SK-N-SH (cell line): Measurements from ENCODE around the gene UNC45A. TPM values are rescaled to one million over a fixed set of nuclear protein-coding genes. Genes with fewer than 3 reads are reported as not detected.

Experiments
- CTCF ChIA-PET: fragments of 300-600, 350-600 bp; formaldehyde crosslinking; extraction: SDS; loops from one replicate; lab custom pipeline; 2021; lab: Yijun Ruan, JAX
- POLR2A ChIA-PET: fragments of 350-600 bp; sonication (Branson Sonifier 250); formaldehyde crosslinking; extraction: SDS; loops from one replicate; lab custom pipeline; 2020; ENCODE audit warnings: antibody characterized with exemption, inconsistent platforms; lab: Yijun Ruan, JAX
- DNase-seq: peaks from one replicate; pipeline ENCODE4 v3.0.0; 2012
- H2AFZ ChIP-seq: fragments of 200-600 bp; sonication (generic); 2 replicates; pipeline ENCODE4 v1.8.1; 2016; ENCODE audit warnings: antibody characterized with exemption, mild to moderate bottlenecking, low read depth
- H3F3A ChIP-seq: fragments of 200-600 bp; sonication (generic); replicated peaks from 2 replicates; pipeline ENCODE3; 2016; ENCODE audit warnings: antibody characterized with exemption, mild to moderate bottlenecking; ENCODE audit not compliant: insufficient read depth
- H3K27ac ChIP-seq, 2 experiments: fragments of 200-500 bp in 1 of 2; fragments of 200-600 bp in 1 of 2; sonication (Bioruptor generic) in 1 of 2; sonication (generic), shearing (Covaris generic) in 1 of 2; 2 replicates each; pipeline versions ENCODE4 v1.5.1 to v1.6.1; 2014 to 2016; ENCODE audit warnings: low read depth in 2 of 2, inconsistent platforms in 1 of 2, low read length in 1 of 2, mild to moderate bottlenecking in 1 of 2, mixed read lengths in 1 of 2
- H3K27me3 ChIP-seq: fragments of 200-600 bp; sonication (generic), shearing (Covaris generic); 2 replicates; pipeline ENCODE4 v1.6.1; 2016; ENCODE audit warnings: mixed run types; ENCODE audit not compliant: insufficient read depth
- H3K36me3 ChIP-seq, 2 experiments: fragments of 200-500 bp in 1 of 2; fragments of 200-600 bp in 1 of 2; sonication (Bioruptor generic) in 1 of 2; sonication (generic) in 1 of 2; replicated peaks in 1 of 2; 2 replicates each; pipeline versions ENCODE3 to v1.5.1; 2014 to 2016; ENCODE audit warnings: low read length in 1 of 2, mild to moderate bottlenecking in 1 of 2; ENCODE audit not compliant: insufficient read depth in 2 of 2, control insufficient read depth in 1 of 2
- H3K4me1 ChIP-seq, 2 experiments: fragments of 200-500 bp in 1 of 2; fragments of 200-600 bp in 1 of 2; sonication (Bioruptor generic) in 1 of 2; sonication (generic), shearing (Covaris generic) in 1 of 2; 2 replicates each; pipeline versions ENCODE4 v1.5.1 to v1.6.1; 2014 to 2016; ENCODE audit warnings: low read depth in 1 of 2, low read length in 1 of 2, mixed run types in 1 of 2; ENCODE audit not compliant: insufficient read depth in 2 of 2, control insufficient read depth in 1 of 2
- H3K4me2 ChIP-seq: fragments of 200-600 bp; sonication (generic), shearing (Covaris generic); 2 replicates; pipeline ENCODE4 v1.6.1; 2017; ENCODE audit warnings: mixed run types
- H3K4me3 ChIP-seq, 2 experiments: fragments of 200-500 bp in 1 of 2; fragments of 200-600 bp in 1 of 2; sonication (Bioruptor generic) in 1 of 2; sonication (generic), shearing (Covaris generic) in 1 of 2; 2 replicates each; pipeline versions ENCODE4 v1.5.1 to v1.8.1; 2014 to 2016; ENCODE audit warnings: low read depth in 2 of 2, inconsistent platforms in 1 of 2, low read length in 1 of 2, mild to moderate bottlenecking in 1 of 2, mixed read lengths in 1 of 2, moderate library complexity in 1 of 2
- H3K79me2 ChIP-seq: fragments of 200-600 bp; sonication (generic); 2 replicates; pipeline ENCODE4 v1.8.1; 2017; ENCODE audit warnings: mild to moderate bottlenecking; ENCODE audit not compliant: insufficient read depth
- H3K9ac ChIP-seq: fragments of 200-600 bp; sonication (generic); 2 replicates; pipeline ENCODE4 v1.6.1; 2017; ENCODE audit warnings: mixed run types
- H3K9me2 ChIP-seq: fragments of 200-600 bp; sonication (generic); 2 replicates; pipeline ENCODE4 v1.6.1; 2017; ENCODE audit warnings: mixed run types
- H3K9me3 ChIP-seq: fragments of 200-600 bp; sonication (generic); 2 replicates; pipeline ENCODE4 v1.6.1; 2017; ENCODE audit warnings: mixed run types, mild to moderate bottlenecking, moderate library complexity
- H4K20me1 ChIP-seq: fragments of 200-600 bp; sonication (generic); 2 replicates; pipeline ENCODE4 v1.6.1; 2017; ENCODE audit warnings: mild to moderate bottlenecking, mixed run types; ENCODE audit not compliant: insufficient read depth
- EP300 ChIP-seq, 2 experiments: IDR thresholded peaks; 2 replicates each; pipeline versions ENCODE4 v1.4.0 to v1.6.1; 2012; ENCODE audit warnings: borderline replicate concordance in 1 of 2, low read depth in 1 of 2, low read length in 1 of 2
- FOXJ3 ChIP-seq: sonication (generic); formaldehyde crosslinking; IDR thresholded peaks from 2 replicates; pipeline ENCODE4 v1.5.1; 2020; ENCODE audit warnings: mild to moderate bottlenecking, missing genetic modification reagents
- FOXM1 ChIP-seq: IDR thresholded peaks from 2 replicates; pipeline ENCODE4 v1.4.0; 2012; ENCODE audit warnings: low read depth, mild to moderate bottlenecking
- GATA2 ChIP-seq: sonication (generic); formaldehyde crosslinking; IDR thresholded peaks from 2 replicates; pipeline ENCODE4 v1.5.0; 2020; ENCODE audit warnings: mild to moderate bottlenecking, missing genetic modification reagents
- IRF3 ChIP-seq: fragments of 150-350 bp; IDR thresholded peaks from 2 replicates; pipeline ENCODE4 v1.6.1; 2016; ENCODE audit warnings: mild to moderate bottlenecking, low read depth, low read length
- JUND ChIP-seq: IDR thresholded peaks from 2 replicates; pipeline ENCODE4 v1.4.0; 2012
- MEF2A ChIP-seq: IDR thresholded peaks from 2 replicates; pipeline ENCODE4 v1.4.0; 2012; ENCODE audit warnings: low read depth, borderline replicate concordance
- MXI1 ChIP-seq: IDR thresholded peaks from 2 replicates; pipeline ENCODE4 v1.6.1; 2012; ENCODE audit warnings: mild to moderate bottlenecking, low read depth, low read length, improper control_type of control experiment
- NFIC ChIP-seq: IDR thresholded peaks from 2 replicates; pipeline ENCODE4 v1.4.0; 2012; ENCODE audit warnings: borderline replicate concordance
- NRF1 ChIP-seq: IDR thresholded peaks from 2 replicates; pipeline ENCODE4 v1.6.1; 2012; ENCODE audit warnings: low read depth, mild to moderate bottlenecking, low read length
- POLR2AphosphoS5 ChIP-seq: IDR thresholded peaks from 2 replicates; pipeline ENCODE4 v1.6.1; 2012; ENCODE audit warnings: low read depth, low read length
- TEAD4 ChIP-seq: IDR thresholded peaks from 2 replicates; pipeline ENCODE4 v1.4.0; 2012; ENCODE audit warnings: mild to moderate bottlenecking, borderline replicate concordance; ENCODE audit not compliant: insufficient read depth
- YY1 ChIP-seq: IDR thresholded peaks from 2 replicates; pipeline ENCODE4 v1.4.0; 2012; ENCODE audit warnings: low read depth, mild to moderate bottlenecking
- WGBS: methylation state at CpG from one replicate; pipeline ENCODE4 v1.1.6; 2017; ENCODE audit warnings: low lambda C conversion rate; 5-methylcytosine and 5-hydroxymethylcytosine counted together
- polyA plus RNA-seq, 3 experiments: library from polyadenylated mRNA; depleted of rRNA; stranded (reverse); fragments of >200 nt; gene quantifications; 2 replicates each; pipeline ENCODE4 v1.2.3, GENCODE V29; 2012
- TF ChIP-seq, protein P1 (sequence below): IDR thresholded peaks from 2 replicates; pipeline ENCODE4 v1.4.0; 2012; ENCODE audit warnings: low read depth

UNC45A gene
- polyA plus RNA-seq, 1 of the 3 experiments (the other 2 are of a cell fraction), result 85.1 TPM

GRCh38 chr15:90942354-90943120 is 7.5 kb downstream of the UNC45A start:
- Histone ChIP-seq H3K27ac (no peak overlapping the region), H3K27me3 (no peaks in the 10 kb centered on the region), H3K9me2 (no peaks in the 10 kb centered on the region), H3K79me2 (peaks cover 3% of the 10 kb centered on the region; the same call in 1 of the 2 replicates), H3K4me1 (no peaks in the 10 kb centered on the region), H2AFZ (no peak overlapping the region), H4K20me1 (no peaks in the 10 kb centered on the region), H3K9me3 (no peaks in the 10 kb centered on the region), H3K9ac (no peak overlapping the region), H3K4me2 (no peak overlapping the region), H3K4me3 (no peak overlapping the region), H3K36me3 (peaks cover 43 to 69% of the 10 kb centered on the region in 2 experiments), H3F3A (no peaks in the 10 kb centered on the region)
- CTCF ChIA-PET, result interaction anchor here (1.2 to 11.4 kb wide), 5 partner anchors 10 to 305 kb away, joined by 3 to 108 read pairs (median 4); partner anchors contain the start of genes HDDC3 and UNC45A
- TF ChIP-seq POLR2AphosphoS5, result no peak
- TF ChIP-seq MXI1, result no peak
- no peak for TF ChIP-seq NFIC
- POLR2A ChIA-PET, result interaction anchor here (2.0 kb wide), 2 partner anchors 12 to 14 kb away, joined by 5 to 6 read pairs; partner anchors contain the start of gene RCCD1
- no peak for DNase-seq
- WGBS, result 85% methylated on average over 12 of the region's 12 CpGs

DNA sequence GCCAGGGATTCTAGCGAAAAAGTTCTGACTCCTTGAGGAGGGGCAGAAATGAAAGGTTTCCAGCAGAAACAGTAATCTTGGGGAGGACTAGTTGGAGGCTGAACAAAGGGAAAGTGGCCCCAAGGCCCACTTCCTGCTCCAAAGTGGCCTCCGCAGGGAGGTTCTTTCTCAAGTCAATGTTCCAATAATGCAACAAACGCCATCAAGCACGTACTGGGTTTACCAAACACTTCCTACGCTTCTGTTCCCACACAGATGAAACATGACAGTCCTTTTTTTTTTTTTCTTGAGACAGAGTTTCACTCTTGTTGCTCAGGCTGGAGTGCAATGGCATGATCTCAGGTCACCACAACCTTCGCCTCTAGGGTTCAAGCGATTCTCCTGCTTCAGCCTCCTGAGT is 10.0 kb downstream of the UNC45A start:
- Histone ChIP-seq H3K4me2 (no peak overlapping the region), H3K9me3 (no peaks in the 10 kb centered on the region), H3F3A (no peaks in the 10 kb centered on the region), H3K36me3 (peaks cover 23 to 76% of the 10 kb centered on the region in 2 experiments), H3K27ac (no peak overlapping the region), H3K9ac (no peak overlapping the region), H3K9me2 (no peaks in the 10 kb centered on the region), H3K4me3 (no peak overlapping the region), H2AFZ (no peak overlapping the region), H3K27me3 (no peaks in the 10 kb centered on the region), H3K79me2 (no peaks in the 10 kb centered on the region), H4K20me1 (no peaks in the 10 kb centered on the region), H3K4me1 (no peaks in the 10 kb centered on the region)
- TF ChIP-seq MXI1 (no peak), EP300 (IDR thresholded peaks at IDR 0.05; ENCODE audit: borderline replicate concordance in 1 of 2, low read depth in 1 of 2, low read length in 1 of 2) (no peak), FOXM1 (no peak), JUND (no peak), FOXJ3 (CRISPR knock-in tag) (no peak), TEAD4 (no peak), MEF2A (no peak), NRF1 (no peak), IRF3 (no peak), POLR2AphosphoS5 (no peak), GATA2 (CRISPR knock-in tag) (no peak), YY1 (no peak)
- TF ChIP-seq, protein P1, sequence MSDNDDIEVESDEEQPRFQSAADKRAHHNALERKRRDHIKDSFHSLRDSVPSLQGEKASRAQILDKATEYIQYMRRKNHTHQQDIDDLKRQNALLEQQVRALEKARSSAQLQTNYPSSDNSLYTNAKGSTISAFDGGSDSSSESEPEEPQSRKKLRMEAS, result no peak
- ChIA-PET CTCF (interaction anchor here (4.8 to 11.4 kb wide), 2 partner anchors 12 to 13 kb away, joined by 41 to 108 read pairs; partner anchors contain the start of genes HDDC3 and UNC45A), POLR2A (no interaction called here)
- no peak for DNase-seq
- WGBS, result 94% methylated on average over 7 of the region's 7 CpGs
